ENCODE data around the gene PRPS1. TPM values are rescaled to one million over a fixed set of nuclear protein-coding genes. Genes with fewer than 3 reads are reported as not detected.
A peak's percentile ranks its signal among the peaks of the same experiment; 100 is the strongest.
"Not testable (repeated sequence)": the region's sequence is repeated elsewhere in the genome, so short reads cannot be mapped to it uniquely, and the experiment has no call there.

Gene PRPS1
- polyA plus RNA-seq (ENCODE audit: insufficient read length in 10 of 10) = 10 to 100 TPM; 23.5 to 33.4 (median 26.8) TPM
- long read RNA-seq, donor 1, transcript PRPS1-204 (7 exons, 2,152 nt) = major isoform, 6 of 19 reads
- long read RNA-seq, donor 1, partial matches to known transcripts = 11 of 19 reads
- long read RNA-seq, donor 1, other reads (novel, unspliced or antisense) = 0 of 19 reads
- long read RNA-seq, donor 2, partial matches to known transcripts = 0 of 3 reads
- long read RNA-seq, donor 2, other reads (novel, unspliced or antisense) = 0 of 3 reads
- long read RNA-seq, donor 3 = 0 reads
- long read RNA-seq, donor 4, partial matches to known transcripts = 17 of 20 reads
- long read RNA-seq, donor 4, other reads (novel, unspliced or antisense) = 0 of 20 reads
- long read RNA-seq, donor 5, partial matches to known transcripts = 0 of 6 reads
- long read RNA-seq, donor 5, other reads (novel, unspliced or antisense) = 0 of 6 reads
- long read RNA-seq, donor 6, transcript PRPS1-204 (7 exons, 2,152 nt) = major isoform, 7 of 7 reads
- long read RNA-seq, donor 6, partial matches to known transcripts = 0 of 7 reads
- long read RNA-seq, donor 6, other reads (novel, unspliced or antisense) = 0 of 7 reads
- long read RNA-seq, donor 7, partial matches to known transcripts = 0 of 5 reads
- long read RNA-seq, donor 7, other reads (novel, unspliced or antisense) = 0 of 5 reads
- long read RNA-seq, donor 8, transcript PRPS1-204 (7 exons, 2,152 nt) = major isoform, 8 of 10 reads
- long read RNA-seq, donor 8, partial matches to known transcripts = 0 of 10 reads
- long read RNA-seq, donor 8, other reads (novel, unspliced or antisense) = 0 of 10 reads
- long read RNA-seq, donor 9, partial matches to known transcripts = 0 of 1 reads
- long read RNA-seq, donor 9, other reads (novel, unspliced or antisense) = 0 of 1 reads

DNA sequence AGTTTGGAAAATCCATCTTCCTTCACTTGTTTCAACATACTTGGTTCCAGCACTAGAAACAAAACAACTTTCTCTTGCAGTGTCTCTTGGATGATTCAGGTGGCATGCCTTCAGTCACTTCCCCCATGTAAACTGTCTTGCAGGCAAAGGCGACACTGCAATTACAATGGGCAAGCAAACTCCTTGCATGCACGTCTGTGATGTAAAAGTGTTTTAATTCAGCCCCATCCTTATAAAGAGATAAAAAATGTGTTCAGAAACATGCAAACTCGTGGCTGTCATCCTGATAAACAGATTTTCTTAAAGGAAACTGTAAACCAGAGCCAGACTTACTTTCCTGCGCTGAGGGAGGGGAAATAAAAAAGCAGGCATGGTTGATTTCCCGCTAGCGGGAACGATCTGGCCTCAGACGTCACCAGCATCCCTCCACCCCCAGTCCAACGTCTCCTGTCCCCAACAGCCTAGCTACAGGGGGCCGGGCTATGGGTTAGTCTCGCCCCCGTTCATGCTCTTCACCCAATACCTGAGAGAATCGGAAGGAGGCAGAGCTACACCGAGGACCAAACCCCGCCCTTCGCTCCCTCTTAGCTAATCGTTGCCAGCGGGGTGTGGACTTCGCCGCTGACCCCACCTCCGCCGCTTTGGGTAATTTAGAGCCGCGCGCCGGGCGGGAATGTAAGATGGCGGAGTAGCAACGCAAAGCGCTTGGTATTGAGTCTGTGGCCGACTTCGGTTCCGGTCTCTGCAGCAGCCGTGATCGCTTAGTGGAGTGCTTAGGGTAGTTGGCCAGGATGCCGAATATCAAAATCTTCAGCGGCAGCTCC lies at the start of gene PRPS1:
Gene PRPS1 (plus strand): TSS at position 673 of the 824 bp plus-strand sequence. CDS start 119 bp downstream, at position 792.
- peak; percentile 92 to 96 (median 93) for DNase-seq

GRCh38 chrX:107579956-107580355 lies 48.4 kb upstream of the PRPS1 start:
- no peak for DNase-seq

DNA sequence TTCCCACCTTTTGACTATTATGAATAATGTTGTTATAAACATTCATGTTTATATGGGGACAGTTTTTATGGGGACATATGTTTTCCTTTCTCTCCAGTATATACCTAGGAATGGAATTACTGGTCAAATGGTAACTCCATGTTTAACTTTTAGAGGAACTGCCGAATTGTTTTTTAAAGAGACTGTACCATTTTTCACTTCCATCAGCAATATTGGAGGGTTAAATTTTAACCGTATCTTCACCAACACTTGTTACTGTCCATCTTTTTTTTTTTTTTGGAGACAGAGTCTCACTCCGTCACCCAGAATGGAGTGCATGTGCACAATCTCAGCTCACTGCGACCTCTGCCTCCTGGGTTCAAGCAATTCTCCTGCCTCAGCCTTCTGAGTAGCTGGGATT lies 46.4 kb upstream of the PRPS1 start:
- DNase-seq = no peak

DNA sequence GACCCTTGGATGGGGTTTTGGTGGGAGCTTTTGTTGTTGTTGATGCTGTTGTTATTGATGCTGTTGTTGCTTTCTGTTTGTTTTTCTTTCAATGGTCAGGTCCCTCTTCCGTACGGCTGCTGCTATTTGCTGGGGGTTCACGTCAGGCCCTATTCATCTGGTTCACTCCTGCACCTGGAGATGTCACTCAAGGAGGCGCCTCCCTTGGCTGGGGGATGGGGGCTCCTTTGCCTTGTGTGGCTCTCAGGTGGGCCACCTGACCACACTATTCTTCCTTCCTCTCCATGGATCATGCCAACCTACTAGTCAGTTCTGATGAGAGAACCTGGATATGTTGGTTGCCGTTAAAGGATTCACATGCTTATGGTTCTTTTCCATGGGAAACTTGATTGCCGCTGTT lies 39.1 kb upstream of the PRPS1 start:
- no peak for DNase-seq

DNA sequence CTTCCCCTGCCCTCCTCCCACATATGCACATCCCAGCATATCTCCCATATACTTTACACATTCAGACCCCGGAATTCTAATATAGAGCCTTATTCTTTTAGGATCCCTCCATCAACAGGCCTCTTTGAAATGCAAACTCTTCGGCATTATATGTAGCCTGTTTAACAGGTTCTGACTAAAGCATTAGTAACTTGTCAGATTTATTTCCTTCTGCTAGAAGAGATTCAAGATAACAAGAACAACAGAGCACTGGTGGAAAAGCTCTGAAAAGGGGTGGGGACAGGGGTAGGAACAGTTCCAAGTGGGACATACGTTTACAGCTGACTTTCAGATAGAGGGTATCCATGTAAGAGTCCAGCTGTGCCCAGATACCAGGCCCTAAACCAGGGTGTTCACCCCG lies 31.7 kb upstream of the PRPS1 start:
- DNase-seq = no peak

- DNase-seq = no peak
These were observed 31.0 kb upstream of the PRPS1 start for GRCh38 chrX:107597264-107597663.

GRCh38 chrX:107597791-107598190 lies 30.5 kb upstream of the PRPS1 start:
- no peak for DNase-seq

- peak in 1 of 3 donors; percentile 23 for DNase-seq
These were observed 28.9 kb upstream of the PRPS1 start for GRCh38 chrX:107599450-107599861.

- no peak for DNase-seq
These were observed 27.9 kb upstream of the PRPS1 start for GRCh38 chrX:107600366-107600765.

DNA sequence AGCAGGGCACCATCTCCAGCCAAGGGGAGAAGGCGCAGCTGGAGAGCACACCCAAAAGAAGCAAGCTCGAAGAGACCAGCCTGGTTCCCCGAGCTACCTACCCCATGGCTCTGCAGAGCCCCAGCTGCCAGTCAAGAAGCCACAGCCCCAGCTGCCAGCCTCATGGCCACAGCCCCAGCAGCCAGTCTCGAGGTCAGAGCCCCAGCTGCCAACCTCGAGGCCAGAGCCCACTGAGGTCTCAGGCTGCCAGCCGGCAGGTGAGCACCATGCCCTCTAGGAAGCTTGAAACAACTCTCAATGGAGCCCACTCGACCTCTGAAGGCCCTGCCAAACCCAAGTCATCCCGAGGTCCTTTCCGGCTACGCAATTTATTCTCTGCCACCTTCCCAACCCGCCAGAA lies 27.0 kb upstream of the PRPS1 start:
- no peak for DNase-seq

DNA sequence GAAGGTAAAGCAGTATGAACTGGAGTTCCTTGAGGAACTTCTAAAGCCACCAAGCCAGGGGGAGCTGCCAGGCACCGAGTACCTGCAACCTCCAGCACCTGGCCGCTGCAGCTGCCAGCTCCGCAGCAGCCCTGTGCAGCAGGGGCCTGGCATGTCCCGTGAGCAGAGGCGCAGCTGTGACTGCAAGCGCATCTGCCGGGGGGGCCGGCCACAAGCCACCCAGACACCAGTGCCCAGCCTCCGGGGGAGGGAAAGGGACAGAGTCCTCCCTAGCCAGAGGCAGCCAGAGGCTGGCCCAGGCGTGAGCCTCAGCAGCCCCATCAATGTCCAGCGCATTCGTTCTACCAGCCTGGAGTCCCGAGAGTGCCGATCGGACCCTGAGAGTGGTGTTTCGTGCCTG lies 26.6 kb upstream of the PRPS1 start:
- no peak for DNase-seq

DNA sequence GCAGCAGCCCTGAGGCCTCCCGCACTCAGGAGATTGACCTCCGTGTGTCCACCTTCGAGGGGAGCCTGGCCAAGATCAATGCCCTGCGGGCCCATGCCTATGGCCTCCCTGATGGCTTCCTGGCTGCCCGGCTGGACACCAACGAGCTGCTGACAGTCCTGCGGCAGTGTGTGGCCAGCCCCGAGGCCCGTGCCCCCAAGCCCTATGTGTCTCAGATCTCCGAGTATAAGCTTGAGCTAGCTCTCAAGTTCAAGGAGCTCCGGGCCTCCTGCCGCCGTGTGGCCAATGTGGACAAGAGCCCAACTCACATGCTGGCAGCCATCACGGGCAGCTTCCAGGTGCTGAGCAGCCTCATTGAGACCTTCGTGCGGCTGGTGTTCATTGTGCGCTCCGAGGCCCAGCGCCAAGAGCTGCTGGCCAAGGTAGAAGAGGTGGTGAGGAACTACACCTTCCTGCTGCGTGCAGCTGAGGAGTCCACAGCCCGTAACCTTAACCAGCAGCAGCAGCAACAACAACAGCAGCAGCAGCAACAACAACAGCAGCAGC lies 25.5 kb upstream of the PRPS1 start:
- DNase-seq = no peak

- no peak for DNase-seq
These were observed 24.7 kb upstream of the PRPS1 start for GRCh38 chrX:107603429-107604159.

DNA sequence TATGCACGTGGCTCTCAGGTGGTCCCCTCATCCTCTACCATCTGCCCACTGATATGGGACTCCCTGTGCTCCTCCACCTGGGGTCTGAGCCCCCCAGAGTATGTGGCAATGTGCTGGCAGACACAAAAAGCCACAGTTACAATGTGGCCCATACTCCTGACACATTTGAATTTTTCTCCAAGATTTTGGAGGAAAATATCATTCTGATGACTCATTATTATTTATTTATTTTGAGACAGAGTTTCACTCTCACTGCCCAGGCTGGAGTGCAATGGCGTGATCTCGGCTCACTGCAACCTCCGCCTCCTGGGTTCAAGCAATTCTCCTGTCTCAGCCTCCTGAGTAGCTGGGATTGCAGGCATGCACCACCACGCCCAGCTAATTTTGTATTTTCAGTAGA lies 19.2 kb upstream of the PRPS1 start:
- not testable (repeated sequence) for DNase-seq

DNA sequence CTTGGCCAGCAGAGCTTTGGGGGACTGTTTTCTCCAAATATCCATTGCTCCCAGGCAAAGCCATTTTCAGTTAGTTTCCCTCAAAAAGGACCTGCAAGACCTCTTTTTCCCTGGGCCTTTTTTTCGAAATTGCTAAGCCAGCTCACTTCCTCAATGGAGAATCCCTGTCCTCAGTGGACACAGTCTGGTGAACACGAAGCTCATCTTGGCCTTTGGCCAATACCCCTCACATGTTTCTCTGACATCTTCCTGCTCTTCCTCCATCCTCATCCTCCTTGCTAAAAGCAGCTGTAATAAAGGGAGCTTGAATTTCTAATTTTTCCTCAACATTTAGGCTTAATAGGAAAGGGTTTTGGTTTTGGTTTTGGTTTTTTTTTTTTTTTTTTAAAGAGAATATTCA lies 17.6 kb upstream of the PRPS1 start:
- no peak for DNase-seq

DNA sequence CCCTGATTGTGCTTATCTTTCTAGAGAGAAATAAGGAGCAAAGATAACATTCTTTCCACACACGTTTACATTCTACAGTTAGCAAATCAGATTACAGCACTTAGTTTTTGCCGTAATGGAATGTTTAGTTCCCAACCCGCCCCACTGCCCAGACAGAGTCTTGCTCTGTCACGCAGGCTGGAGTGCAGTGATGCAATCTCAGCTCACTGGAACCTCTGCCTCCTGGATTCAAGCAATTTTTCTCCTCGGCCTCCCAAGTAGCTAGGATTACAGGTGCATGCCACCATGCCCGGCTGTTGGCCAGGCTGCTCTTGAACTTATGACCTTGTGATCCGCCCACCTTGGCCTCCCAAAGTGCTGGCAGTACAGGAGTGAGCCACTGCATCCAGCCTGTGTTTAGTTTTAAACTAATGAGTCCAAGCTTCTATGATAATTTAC lies 8.4 kb upstream of the PRPS1 start:
- no peak for DNase-seq

- no peak for DNase-seq
These were observed 3.4 kb upstream of the PRPS1 start for GRCh38 chrX:107624893-107625292.

GRCh38 chrX:107625739-107626138 lies 2.6 kb upstream of the PRPS1 start:
- no peak for DNase-seq

DNA sequence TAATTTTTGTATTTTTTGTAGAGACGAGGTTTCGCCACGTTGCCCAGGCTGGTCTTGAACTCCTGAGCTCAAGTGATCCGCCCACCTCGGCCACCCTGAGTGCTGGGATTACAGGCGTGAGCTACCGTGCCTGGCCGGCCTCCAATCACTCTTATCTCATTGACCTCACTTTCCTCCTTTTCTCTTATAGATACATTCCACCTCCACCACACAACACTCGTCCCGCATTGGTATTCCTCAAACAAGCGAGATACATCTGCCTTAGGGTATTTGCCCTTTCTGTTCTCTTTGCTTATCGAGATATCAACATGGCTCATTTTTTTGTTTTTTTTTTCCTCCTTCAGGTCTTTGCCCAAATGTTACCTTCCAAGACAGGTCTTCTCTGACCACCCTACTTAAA lies 1.8 kb upstream of the PRPS1 start:
- no peak for DNase-seq

DNA sequence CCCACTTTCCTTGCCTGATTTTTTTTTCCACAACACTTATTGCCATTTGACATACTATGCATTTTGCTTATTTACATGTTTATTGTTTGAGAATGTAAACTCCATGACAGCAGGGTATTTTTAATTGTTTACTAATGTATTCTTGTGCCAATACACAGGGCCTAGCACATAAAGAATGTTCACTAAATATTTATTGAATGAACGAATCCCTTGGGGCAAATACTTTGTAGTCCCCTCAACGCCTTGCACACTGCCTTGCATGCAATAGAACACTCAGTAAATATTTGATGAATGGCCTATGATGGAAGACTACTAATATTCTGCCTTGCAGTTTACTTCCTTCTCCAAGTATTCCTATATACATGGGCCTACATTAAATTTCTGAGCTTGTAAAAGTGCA lies 1.4 kb upstream of the PRPS1 start:
- DNase-seq = no peak

All from muscle of back (tissue), 13 donors.